ENCODE data around the gene NXPH2. TPM values are rescaled to one million over a fixed set of nuclear protein-coding genes. Genes with fewer than 3 reads are reported as not detected.

Gene NXPH2
- total RNA-seq, 2 donors from 2014 or later, result not detected

DNA sequence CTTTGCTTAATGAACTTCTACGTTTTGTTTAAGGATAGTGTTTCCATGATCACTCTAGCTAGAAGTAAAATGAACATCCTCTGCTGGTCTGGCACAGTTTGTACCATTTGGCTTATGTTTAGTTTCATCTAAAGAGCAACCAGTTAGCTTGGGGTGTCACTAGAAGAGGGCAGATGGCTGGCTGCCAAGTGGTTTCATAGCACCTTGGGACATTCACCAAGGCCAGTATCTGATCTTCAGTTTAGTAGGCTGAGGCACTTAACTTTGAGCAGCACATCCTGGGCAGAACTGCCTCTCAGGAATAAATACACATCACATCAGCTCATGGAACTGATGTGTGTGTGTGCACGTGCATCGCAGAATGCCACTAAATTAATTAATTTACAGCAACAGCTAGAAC lies 68.4 kb downstream of the NXPH2 start:
- Histone ChIP-seq H3K9ac (ENCODE audit: low read depth in 2 of 2, low read length in 2 of 2) (no peak overlapping the region), H3K4me3 (no peak overlapping the region), H3K27ac (no peak overlapping the region), H3K27me3 (no peaks in the 10 kb centered on the region), H3K36me3 (no peaks in the 10 kb centered on the region), H3K4me1 (no peaks in the 10 kb centered on the region), H3K9me3 (no peaks in the 10 kb centered on the region)
- TF ChIP-seq, protein P1, sequence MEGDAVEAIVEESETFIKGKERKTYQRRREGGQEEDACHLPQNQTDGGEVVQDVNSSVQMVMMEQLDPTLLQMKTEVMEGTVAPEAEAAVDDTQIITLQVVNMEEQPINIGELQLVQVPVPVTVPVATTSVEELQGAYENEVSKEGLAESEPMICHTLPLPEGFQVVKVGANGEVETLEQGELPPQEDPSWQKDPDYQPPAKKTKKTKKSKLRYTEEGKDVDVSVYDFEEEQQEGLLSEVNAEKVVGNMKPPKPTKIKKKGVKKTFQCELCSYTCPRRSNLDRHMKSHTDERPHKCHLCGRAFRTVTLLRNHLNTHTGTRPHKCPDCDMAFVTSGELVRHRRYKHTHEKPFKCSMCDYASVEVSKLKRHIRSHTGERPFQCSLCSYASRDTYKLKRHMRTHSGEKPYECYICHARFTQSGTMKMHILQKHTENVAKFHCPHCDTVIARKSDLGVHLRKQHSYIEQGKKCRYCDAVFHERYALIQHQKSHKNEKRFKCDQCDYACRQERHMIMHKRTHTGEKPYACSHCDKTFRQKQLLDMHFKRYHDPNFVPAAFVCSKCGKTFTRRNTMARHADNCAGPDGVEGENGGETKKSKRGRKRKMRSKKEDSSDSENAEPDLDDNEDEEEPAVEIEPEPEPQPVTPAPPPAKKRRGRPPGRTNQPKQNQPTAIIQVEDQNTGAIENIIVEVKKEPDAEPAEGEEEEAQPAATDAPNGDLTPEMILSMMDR (IDR thresholded peaks at IDR 0.05), result no peak
- DNase-seq, result no peak
- intact Hi-C loops (cut with DNase I), result no loop called here

DNA sequence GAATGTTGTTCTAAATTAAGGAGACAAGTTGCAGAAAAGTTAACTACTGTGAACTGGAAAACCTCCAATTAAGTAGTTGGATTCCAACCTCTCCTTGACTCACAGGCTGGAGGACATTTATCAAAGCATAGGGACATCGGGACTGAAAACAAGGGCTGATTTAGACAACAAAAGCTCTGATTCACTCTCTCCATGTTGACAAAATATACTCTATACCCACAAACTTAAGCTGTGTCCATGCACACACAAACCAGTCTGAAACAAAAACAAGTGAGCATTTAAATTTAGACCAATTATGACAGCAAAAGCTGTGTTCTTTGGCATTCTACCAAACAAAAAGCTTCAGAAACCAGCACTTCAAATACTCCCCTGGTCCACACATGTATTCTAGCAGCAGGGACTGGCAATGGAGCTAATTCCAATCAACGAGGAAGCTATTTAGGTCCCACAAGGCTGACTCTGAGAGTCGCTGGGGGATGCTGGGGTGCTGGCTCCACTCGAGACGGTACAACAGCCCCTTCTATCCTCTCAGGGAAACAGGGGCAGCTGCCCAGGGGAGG lies 71.4 kb downstream of the NXPH2 start:
- intact Hi-C loops (cut with DNase I), result no loop called here
- no peaks in the 10 kb centered on the region for H3K27me3 ChIP-seq
- TF ChIP-seq, protein P1 (IDR thresholded peaks at IDR 0.05), result no peak
- no peak for DNase-seq
- no peaks in the 10 kb centered on the region for H3K4me1 ChIP-seq
- H3K36me3 ChIP-seq, result no peaks in the 10 kb centered on the region
- H3K9me3 ChIP-seq, result no peaks in the 10 kb centered on the region
- H3K9ac ChIP-seq (ENCODE audit: low read depth in 2 of 2, low read length in 2 of 2), result no peak overlapping the region
- no peak overlapping the region for H3K4me3 ChIP-seq
- no peak overlapping the region for H3K27ac ChIP-seq

DNA sequence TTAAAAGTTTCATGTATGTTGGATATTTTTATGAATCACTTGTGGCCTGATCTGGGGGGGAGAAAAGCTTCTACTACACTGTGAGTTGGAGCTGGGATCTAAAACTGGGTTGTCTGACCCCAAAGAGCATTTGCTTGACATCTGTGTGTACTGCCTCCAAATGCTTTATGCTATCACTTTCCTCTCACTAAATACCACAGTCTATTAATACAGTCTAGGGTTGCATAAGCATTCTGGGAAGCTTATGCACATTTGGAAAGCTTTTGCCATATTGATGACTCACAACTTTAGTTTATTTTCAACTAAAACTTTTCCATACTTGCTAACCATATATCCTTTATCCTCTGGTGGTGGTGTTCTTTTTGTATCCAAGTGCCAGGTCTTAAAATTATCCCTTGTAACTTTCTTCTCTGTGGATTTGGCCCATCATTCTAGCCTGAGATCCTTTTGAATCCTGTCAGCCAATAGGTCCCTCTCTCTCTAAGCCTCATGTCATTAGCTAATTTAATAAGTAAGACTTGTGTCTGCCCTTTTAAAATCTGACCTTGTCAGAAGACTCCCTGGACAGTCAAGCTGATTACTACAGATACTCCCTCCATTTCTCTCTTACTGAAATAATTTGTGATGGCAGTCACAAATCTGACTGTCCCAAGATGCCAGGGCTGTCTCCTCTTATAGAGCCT lies 72.7 kb downstream of the NXPH2 start:
- intact Hi-C loops (cut with DNase I), result no loop called here
- TF ChIP-seq, protein P1 (IDR thresholded peaks at IDR 0.05), result no peak
- Histone ChIP-seq H3K4me1 (no peaks in the 10 kb centered on the region), H3K4me3 (no peak overlapping the region), H3K27me3 (no peaks in the 10 kb centered on the region), H3K9ac (ENCODE audit: low read depth in 2 of 2, low read length in 2 of 2) (no peak overlapping the region), H3K36me3 (no peaks in the 10 kb centered on the region), H3K27ac (no peak overlapping the region), H3K9me3 (no peaks in the 10 kb centered on the region)
- DNase-seq, result no peak

DNA sequence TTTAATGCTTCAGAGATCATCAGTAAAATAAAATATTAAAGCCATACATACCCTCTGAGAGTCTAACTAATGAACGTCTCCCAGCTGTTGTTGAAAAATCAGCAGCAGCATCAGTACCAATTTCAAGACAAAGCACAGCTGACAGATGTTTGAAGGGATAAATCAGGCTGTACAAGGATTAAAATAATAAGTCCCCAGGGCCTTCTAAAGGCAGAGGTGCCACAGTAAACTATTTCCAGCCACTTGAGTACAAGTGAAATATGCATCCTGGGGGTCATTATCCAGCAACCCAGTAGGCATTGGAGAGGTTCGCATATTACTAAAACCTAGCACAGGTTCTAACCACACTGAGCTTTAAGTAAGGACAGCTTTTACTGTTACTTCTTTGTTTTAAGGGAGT lies 76.9 kb downstream of the NXPH2 start:
- intact Hi-C loops (cut with DNase I), result no loop called here
- H3K27ac ChIP-seq, result no peak overlapping the region
- TF ChIP-seq, protein P1 (IDR thresholded peaks at IDR 0.05), result no peak
- H3K9me3 ChIP-seq, result no peaks in the 10 kb centered on the region
- H3K4me1 ChIP-seq, result no peaks in the 10 kb centered on the region
- H3K36me3 ChIP-seq, result no peaks in the 10 kb centered on the region
- no peaks in the 10 kb centered on the region for H3K27me3 ChIP-seq
- no peak overlapping the region for H3K9ac ChIP-seq (ENCODE audit: low read depth in 2 of 2, low read length in 2 of 2)
- DNase-seq, result no peak
- H3K4me3 ChIP-seq, result no peak overlapping the region

DNA sequence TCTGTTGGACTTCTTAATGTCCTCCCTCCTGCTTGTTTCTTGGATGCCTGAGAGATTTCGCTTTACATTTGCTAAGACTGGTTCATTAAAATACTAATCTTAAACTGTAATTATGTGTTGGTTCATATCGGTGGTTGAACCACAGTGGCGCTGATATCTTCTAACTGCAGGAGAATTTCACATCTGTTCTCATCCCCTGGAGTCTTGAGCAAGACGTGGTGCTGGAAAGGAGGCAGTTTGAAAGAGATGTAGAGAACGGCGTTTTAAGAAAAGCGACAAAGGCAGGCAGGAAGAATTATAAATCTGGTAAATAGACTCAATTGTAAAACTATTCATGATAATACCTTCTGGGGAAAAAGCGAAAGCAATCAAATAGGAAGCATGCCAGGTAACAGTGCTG lies 79.5 kb downstream of the NXPH2 start:
- no peaks in the 10 kb centered on the region for H3K4me1 ChIP-seq
- no peak for DNase-seq
- H3K9ac ChIP-seq (ENCODE audit: low read depth in 2 of 2, low read length in 2 of 2), result no peak overlapping the region
- intact Hi-C loops (cut with DNase I), result no loop called here
- no peaks in the 10 kb centered on the region for H3K9me3 ChIP-seq
- no peaks in the 10 kb centered on the region for H3K27me3 ChIP-seq
- H3K36me3 ChIP-seq, result no peaks in the 10 kb centered on the region
- no peak overlapping the region for H3K27ac ChIP-seq
- TF ChIP-seq, protein P1 (IDR thresholded peaks at IDR 0.05), result no peak
- no peak overlapping the region for H3K4me3 ChIP-seq
